HepG2 (cell line): Measurements from ENCODE around the gene WNK4. TPM values are rescaled to one million over a fixed set of nuclear protein-coding genes. Genes with fewer than 3 reads are reported as not detected.

Experiments
- ATAC-seq: fragments of 200-7000 bp; cut with Tn5 transposase; 3 replicates; pipeline ENCODE4 v1.9.1; 2020; ENCODE audit warnings: mild to moderate bottlenecking, moderate library complexity
- BruUV-seq: library from RNA; stranded (reverse); fragments of 400-500 nt; replicated peaks from 2 replicates; lab custom pipeline; 2021; lab: Mats Ljungman, UMichigan
- CTCF ChIA-PET: fragments of 300-600 bp; formaldehyde crosslinking; extraction: SDS; loops from one replicate; lab custom pipeline; 2021; ENCODE audit warnings: low total read pairs, inconsistent platforms, low intra/inter-chr PET ratio; lab: Yijun Ruan, JAX
- POLR2A ChIA-PET: fragments of 350-600 bp; sonication (Branson Sonifier 250); formaldehyde crosslinking; loops from one replicate; lab custom pipeline; 2020; ENCODE audit warnings: antibody characterized with exemption, inconsistent platforms; lab: Yijun Ruan, JAX
- DNase-seq: peaks from one replicate; pipeline ENCODE4 v3.0.0-alpha.2; 2015; ENCODE audit warnings: low spot score
- FAIRE-seq: peaks from 3 replicates; lab custom pipeline; 2011; peaks lifted over from hg19 to GRCh38; lab: Jason Lieb, UNC
- H2AFZ ChIP-seq: one replicate; pipeline ENCODE4 v1.6.1; 2011; ENCODE audit warnings: low read length, inconsistent platforms
- H3K27ac ChIP-seq: fragments of 300-600 bp; 3 replicates; pipeline ENCODE4 v1.8.0; 2011; ENCODE audit warnings: mixed run types, mild to moderate bottlenecking, mixed read lengths, low read length, inconsistent platforms; ENCODE audit not compliant: insufficient read depth; ENCODE audit errors: extremely low read length
- H3K27me3 ChIP-seq, 2 experiments: fragments of 200-600 bp in 1 of 2; 2 replicates in 1 of 2; 3 replicates in 1 of 2; pipeline versions ENCODE4 v1.6.0 to v1.8.0; 2011; ENCODE audit warnings: low read length in 2 of 2, mild to moderate bottlenecking in 2 of 2, moderate library complexity in 2 of 2, inconsistent platforms in 1 of 2; ENCODE audit not compliant: insufficient read depth in 2 of 2, control insufficient read depth in 1 of 2
- H3K36me3 ChIP-seq, 2 experiments: fragments of 200-600 bp in 1 of 2; replicated peaks in 1 of 2; 2 replicates in 1 of 2; 3 replicates in 1 of 2; pipeline versions ENCODE4 v1.5.1 to v1.8.0; 2011; ENCODE audit warnings: low read length in 2 of 2, inconsistent platforms in 1 of 2; ENCODE audit not compliant: insufficient read depth in 2 of 2, control insufficient read depth in 1 of 2
- H3K4me1 ChIP-seq: 2 replicates; pipeline ENCODE4 v1.5.1; 2012; ENCODE audit warnings: low read length, inconsistent platforms; ENCODE audit not compliant: insufficient read depth
- H3K4me2 ChIP-seq: 2 replicates; pipeline ENCODE4 v1.6.0; 2011; ENCODE audit warnings: low read depth, low read length, inconsistent platforms
- H3K4me3 ChIP-seq, 3 experiments: fragments of 200-600 bp in 1 of 3; sonication (generic), shearing (Covaris generic) in 1 of 3; replicated peaks in 1 of 3; 2 replicates each; pipeline ENCODE4 v1.5.1; 2011 to 2016; ENCODE audit warnings: low read length in 3 of 3, inconsistent platforms in 2 of 3, low read depth in 2 of 3, mild to moderate bottlenecking in 2 of 3, control low read depth in 1 of 3, mixed read lengths in 1 of 3; ENCODE audit not compliant: insufficient read depth in 1 of 3
- H3K79me2 ChIP-seq: one replicate; pipeline ENCODE4 v1.6.1; 2011; ENCODE audit warnings: low read length, inconsistent platforms; ENCODE audit not compliant: insufficient read depth
- H3K9ac ChIP-seq: 2 replicates; pipeline ENCODE4 v1.6.0; 2011; ENCODE audit warnings: mild to moderate bottlenecking, low read depth, low read length, inconsistent platforms; ENCODE audit not compliant: insufficient read depth
- H3K9me3 ChIP-seq: 2 replicates; pipeline ENCODE4 v1.5.1; 2012; ENCODE audit warnings: mild to moderate bottlenecking, low read length
- H4K20me1 ChIP-seq: 2 replicates; pipeline ENCODE4 v1.6.0; 2011; ENCODE audit warnings: inconsistent platforms, mild to moderate bottlenecking, low read length, moderate library complexity; ENCODE audit not compliant: insufficient read depth
- ADNP ChIP-seq: sonication (generic); formaldehyde crosslinking; IDR thresholded peaks from 2 replicates; pipeline ENCODE4 v1.4.0; 2020; ENCODE audit warnings: missing genetic modification reagents
- CBX1 ChIP-seq: IDR thresholded peaks from one replicate; pipeline ENCODE4 v1.6.1; 2016; ENCODE audit warnings: antibody characterized with exemption, low read depth
- GATAD1 ChIP-seq: IDR thresholded peaks from 2 replicates; pipeline ENCODE4 v1.6.1; 2016; ENCODE audit warnings: missing genetic modification reagents, missing compliant biosample characterization
- IRF2 ChIP-seq: IDR thresholded peaks from 2 replicates; pipeline ENCODE4 v1.6.1; 2018; ENCODE audit warnings: missing genetic modification reagents, missing compliant biosample characterization
- LBX2 ChIP-seq: sonication (generic); formaldehyde crosslinking; IDR thresholded peaks from 2 replicates; pipeline ENCODE4 v1.5.0; 2020; ENCODE audit warnings: missing genetic modification reagents, mild to moderate bottlenecking, borderline replicate concordance
- MIXL1 ChIP-seq: IDR thresholded peaks from 2 replicates; pipeline ENCODE4 v1.6.1; 2016
- NFIC ChIP-seq: IDR thresholded peaks from 2 replicates; pipeline ENCODE4 v1.6.1; 2012; ENCODE audit warnings: mild to moderate bottlenecking, low read length, inconsistent platforms
- PRDM15 ChIP-seq: sonication (generic); formaldehyde crosslinking; IDR thresholded peaks from 2 replicates; pipeline ENCODE4 v1.4.0; 2020; ENCODE audit warnings: missing genetic modification reagents
- SIX4 ChIP-seq: sonication (generic); formaldehyde crosslinking; IDR thresholded peaks from 2 replicates; pipeline ENCODE4 v1.4.0; 2020; ENCODE audit warnings: missing genetic modification reagents
- TCF7 ChIP-seq: sonication (generic); IDR thresholded peaks from 2 replicates; pipeline ENCODE4 v1.6.1; 2016; ENCODE audit warnings: antibody characterized with exemption, low read depth
- THAP7 ChIP-seq: sonication (generic); formaldehyde crosslinking; IDR thresholded peaks from 2 replicates; pipeline ENCODE4 v1.8.1; 2023; ENCODE audit warnings: mild to moderate bottlenecking, missing genetic modification reagents
- TRAFD1 ChIP-seq: sonication (generic); formaldehyde crosslinking; IDR thresholded peaks from 2 replicates; pipeline ENCODE4 v1.5.1; 2020; ENCODE audit warnings: missing genetic modification reagents, mild to moderate bottlenecking, borderline replicate concordance
- ZNF225 ChIP-seq: sonication (generic); formaldehyde crosslinking; IDR thresholded peaks from 2 replicates; pipeline ENCODE4 v1.4.0; 2020; ENCODE audit warnings: mild to moderate bottlenecking, missing genetic modification reagents
- ZNF44 ChIP-seq: sonication (generic); formaldehyde crosslinking; IDR thresholded peaks from 2 replicates; pipeline ENCODE4 v1.5.1; 2020; ENCODE audit warnings: mild to moderate bottlenecking, missing genetic modification reagents
- ZNF550 ChIP-seq: sonication (generic); formaldehyde crosslinking; IDR thresholded peaks from 2 replicates; pipeline ENCODE4 v1.4.0; 2020; ENCODE audit warnings: mild to moderate bottlenecking, missing genetic modification reagents, borderline replicate concordance
- ZNF713 ChIP-seq: sonication (generic); formaldehyde crosslinking; IDR thresholded peaks from 2 replicates; pipeline ENCODE4 v1.4.0; 2020; ENCODE audit warnings: mild to moderate bottlenecking, missing genetic modification reagents
- ZNF773 ChIP-seq: sonication (generic); formaldehyde crosslinking; IDR thresholded peaks from 2 replicates; pipeline ENCODE4 v1.4.0; 2020; ENCODE audit warnings: missing genetic modification reagents, borderline replicate concordance
- WGBS: methylation state at CpG from one replicate; pipeline ENCODE4 v1.1.6; 2017; ENCODE audit warnings: low lambda C conversion rate; 5-methylcytosine and 5-hydroxymethylcytosine counted together
- in situ Hi-C: cut with HindIII; loops from 2 replicates; pipeline ENCODE4 v1.10.0; 2017; ENCODE audit warnings: low pct_unique_long_range_greater_than_20kb; ENCODE audit not compliant: extremely low pct_ligation_motif_present
- intact Hi-C: fragments of 100-400 bp; cut with micrococcal nuclease; formaldehyde crosslinking; loops from one replicate; pipeline ENCODE4 v1.10.0; 2022; ENCODE audit not compliant: unreplicated experiment
- polyA plus RNA-seq, 8 experiments: library from polyadenylated mRNA; depleted of rRNA in 3 of 8; stranded (reverse) in 7 of 8; unstranded in 1 of 8; fragments of >200 nt; fragmentation: Illumina TruSeq in 4 of 8; extraction: Trizol in 4 of 8; gene quantifications; 2 replicates each; pipeline versions ENCODE4 v1.2.1 to v1.2.3, GENCODE V29; 2011 to 2016; ENCODE audit warnings: low read depth in 4 of 8, missing spikeins in 1 of 8, mixed read lengths in 1 of 8; ENCODE audit not compliant: insufficient read depth in 1 of 8
- total RNA-seq, 5 experiments: library from RNA; depleted of rRNA; stranded (reverse); fragments of >200 nt; fragmentation: Illumina TruSeq; extraction: Trizol; gene quantifications; 2 replicates each; pipeline ENCODE4 v1.2.3, GENCODE V29; 2016; ENCODE audit warnings: low read depth in 1 of 5

WNK4 gene
- total and polyA plus RNA-seq, 2 of the 13 experiments (the other 11 are each of a cell fraction or from before 2014, with no cell fraction given) = 2.7 to 13.7 TPM

- intact Hi-C loops (loop anchor here (2.0 kb wide), 1 partner anchor 26 kb away; the partner anchor contains the start of gene BECN1), in situ Hi-C loops (no loop called here)
- DNase-seq (peak; percentile 88), ATAC-seq (peak; percentile 89), FAIRE-seq (peak; percentile 28)
- Histone ChIP-seq H3K4me2 (peak within 1 kb of the TSS; percentile 100), H3K9ac (peak within 1 kb of the TSS; percentile 94), H3K4me1 (peaks cover 58% of the 10 kb centered on the region), H3K27ac (peak within 1 kb of the TSS; percentile 88), H2AFZ (peak within 1 kb of the TSS; percentile 13), H3K4me3 (peak within 1 kb of the TSS; percentile 88 to 94 (median 94)), H3K9me3 (no peaks in the 10 kb centered on the region), H3K36me3 (peaks cover 0 to 2% of the 10 kb centered on the region in 2 experiments; a peak in 3 of 5 replicates), H4K20me1 (no peaks in the 10 kb centered on the region), H3K79me2 (peaks cover 19% of the 10 kb centered on the region), H3K27me3 (no peaks in the 10 kb centered on the region; a peak in 2 of 5 replicates)
- ChIA-PET POLR2A (interaction anchor here (0.6 to 12.5 kb wide), 31 partner anchors 9 to 517 kb away, joined by 3 to 278 read pairs (median 5); partner anchors contain the start of genes BECN1, PLEKHH3, PSMC3IP and PSME3), CTCF (no interaction called here)
- BruUV-seq = no TSS peak
- WGBS = 35% methylated on average over 51 of the region's 66 CpGs
- TF ChIP-seq THAP7 (CRISPR knock-in tag) (peak; percentile 96), ADNP (no peak), SIX4 (peak; percentile 75), TCF7 (no peak), ZNF225 (peak; percentile 96), PRDM15 (CRISPR knock-in tag) (peak; percentile 53; the same call in 1 of the 2 replicates), ZNF773 (CRISPR knock-in tag) (no peak; the same call in 1 of the 2 replicates), LBX2 (CRISPR knock-in tag) (no peak), MIXL1 (CRISPR knock-in tag) (peak; percentile 73; the same call in 1 of the 2 replicates), NFIC (peak; percentile 60; the same call in 1 of the 2 replicates), CBX1 (peak; percentile 82), TRAFD1 (no peak), GATAD1 (CRISPR knock-in tag) (peak; percentile 93), ZNF550 (CRISPR knock-in tag) (no peak; the same call in 1 of the 2 replicates), IRF2 (peak; percentile 99), ZNF44 (CRISPR knock-in tag) (peak; percentile 93; the same call in 1 of the 2 replicates), ZNF713 (peak; percentile 95; the same call in 1 of the 2 replicates)
Measured at GRCh38 chr17:42798383-42799380, 18.3 kb downstream of the WNK4 start, which contains the start of the genes CNTD1 and COA3. Gene CNTD1 (plus strand): TSS chr17:42798861. CDS start chr17:42799068, 207 bp downstream. Gene COA3 (minus strand): TSS chr17:42798704. CDS start chr17:42798681, 23 bp downstream.
